HT-29 (cell line): ENCODE data around the gene CFAP299. TPM values are rescaled to one million over a fixed set of nuclear protein-coding genes. Genes with fewer than 3 reads are reported as not detected.
A peak's percentile ranks its signal among the peaks of the same experiment; 100 is the strongest.

Experiments
- DNase-seq: peaks from one replicate; pipeline ENCODE4 v3.0.0-alpha.2; 2015; ENCODE audit warnings: low spot score
- total RNA-seq: library from RNA; depleted of rRNA; stranded (reverse); fragments of >200 nt; shearing (Covaris generic); gene quantifications from 2 replicates; pipeline ENCODE4 v1.2.3, GENCODE V29; 2014

The CFAP299 gene
- total RNA-seq, 1 experiment from 2014 or later: not detected

- DNase-seq: no peak
Observed at GRCh38 chr4:80447493-80447892, 112.0 kb downstream of the CFAP299 start.

GRCh38 chr4:80448056-80448455 lies 112.5 kb downstream of the CFAP299 start:
- no peak for DNase-seq

GRCh38 chr4:80452055-80452454 lies 116.5 kb downstream of the CFAP299 start:
- no peak for DNase-seq

- DNase-seq: no peak
Observed at GRCh38 chr4:80452768-80453167, 117.2 kb downstream of the CFAP299 start.

GRCh38 chr4:80454040-80454439 lies 118.5 kb downstream of the CFAP299 start:
- peak; percentile 31 for DNase-seq

GRCh38 chr4:80454556-80454955 lies 119.0 kb downstream of the CFAP299 start:
- DNase-seq: peak; percentile 20

- no peak for DNase-seq
Observed at GRCh38 chr4:80459918-80460473, 124.5 kb downstream of the CFAP299 start.

GRCh38 chr4:80461412-80461811 lies 125.9 kb downstream of the CFAP299 start:
- DNase-seq: peak; percentile 19

GRCh38 chr4:80462621-80463091 lies 127.1 kb downstream of the CFAP299 start:
- no peak for DNase-seq

- DNase-seq: no peak
Observed at GRCh38 chr4:80463509-80463908, 128.0 kb downstream of the CFAP299 start.

GRCh38 chr4:80465238-80465637 lies 129.7 kb downstream of the CFAP299 start:
- DNase-seq: no peak

GRCh38 chr4:80465736-80466135 lies 130.2 kb downstream of the CFAP299 start:
- no peak for DNase-seq

- no peak for DNase-seq
Observed at GRCh38 chr4:80466618-80467017, 131.1 kb downstream of the CFAP299 start.

- peak; percentile 71 for DNase-seq
Observed at GRCh38 chr4:80471756-80472155, 136.2 kb downstream of the CFAP299 start.

GRCh38 chr4:80475236-80475635 lies 139.7 kb downstream of the CFAP299 start:
- DNase-seq: no peak

- no peak for DNase-seq
Observed at GRCh38 chr4:80475798-80476197, 140.3 kb downstream of the CFAP299 start.

GRCh38 chr4:80484712-80485111 lies 149.2 kb downstream of the CFAP299 start:
- no peak for DNase-seq

GRCh38 chr4:80486603-80487002 lies 151.1 kb downstream of the CFAP299 start:
- no peak for DNase-seq

GRCh38 chr4:80489798-80490197 lies 154.3 kb downstream of the CFAP299 start:
- no peak for DNase-seq

GRCh38 chr4:80492761-80493160 lies 157.2 kb downstream of the CFAP299 start:
- peak; percentile 60 for DNase-seq

GRCh38 chr4:80495865-80496264 lies 160.3 kb downstream of the CFAP299 start:
- no peak for DNase-seq

GRCh38 chr4:80498725-80499124 lies 163.2 kb downstream of the CFAP299 start:
- no peak for DNase-seq

GRCh38 chr4:80500613-80501012 lies 165.1 kb downstream of the CFAP299 start:
- no peak for DNase-seq

- no peak for DNase-seq
Observed at GRCh38 chr4:80507077-80507476, 171.5 kb downstream of the CFAP299 start.
